Smooth muscle cell (in vitro differentiated cells): Measurements from ENCODE around the gene KEL. TPM values are rescaled to one million over a fixed set of nuclear protein-coding genes. Genes with fewer than 3 reads are reported as not detected.
"Not testable (repeated sequence)": the region's sequence is repeated elsewhere in the genome, so short reads cannot be mapped to it uniquely, and the experiment has no call there.

Experiments used
- DNase-seq: peaks from one replicate; lab custom pipeline; 2025; ENCODE audit not compliant: unreplicated experiment; lab: John Stamatoyannopoulos, UW
- H2AFZ ChIP-seq: fragments of 200-600 bp; sonication (generic); 2 replicates; pipeline ENCODE4 v1.6.0; 2016; ENCODE audit warnings: antibody characterized with exemption, low read depth, mild to moderate bottlenecking
- H3F3A ChIP-seq: fragments of 200-600 bp; sonication (generic); 2 replicates; pipeline ENCODE4 v1.6.0; 2017; ENCODE audit warnings: antibody characterized with exemption, low read depth
- H3K27ac ChIP-seq: fragments of 200-600 bp; sonication (generic); 2 replicates; pipeline ENCODE4 v1.5.1; 2016; ENCODE audit warnings: low read depth, mild to moderate bottlenecking
- H3K27me3 ChIP-seq: fragments of 200-600 bp; sonication (generic); 2 replicates; pipeline ENCODE4 v1.6.1; 2016; ENCODE audit warnings: low read depth, mild to moderate bottlenecking
- H3K36me3 ChIP-seq: fragments of 200-600 bp; sonication (generic); 2 replicates; pipeline ENCODE4 v1.5.1; 2016; ENCODE audit warnings: low read depth
- H3K4me1 ChIP-seq: fragments of 200-600 bp; sonication (generic); 2 replicates; pipeline ENCODE4 v1.5.1; 2016; ENCODE audit warnings: low read depth
- H3K4me2 ChIP-seq: fragments of 200-600 bp; sonication (generic); 2 replicates; pipeline ENCODE4 v1.6.0; 2016; ENCODE audit warnings: mild to moderate bottlenecking
- H3K4me3 ChIP-seq: fragments of 200-600 bp; sonication (generic); 2 replicates; pipeline ENCODE4 v1.5.1; 2016; ENCODE audit warnings: mild to moderate bottlenecking
- H3K79me2 ChIP-seq: fragments of 200-600 bp; sonication (generic); 2 replicates; pipeline ENCODE4 v1.6.0; 2016; ENCODE audit warnings: low read depth, mild to moderate bottlenecking
- H3K9ac ChIP-seq: fragments of 200-600 bp; sonication (generic); 2 replicates; pipeline ENCODE4 v1.6.0; 2016; ENCODE audit warnings: low read depth
- H3K9me3 ChIP-seq: fragments of 200-600 bp; sonication (generic); replicated peaks from 2 replicates; pipeline ENCODE4 v1.5.1; 2016; ENCODE audit warnings: low read depth
- H4K20me1 ChIP-seq: fragments of 200-600 bp; sonication (generic); 2 replicates; pipeline ENCODE4 v1.6.0; 2016; ENCODE audit warnings: low read depth
- WGBS: methylation state at CpG from one replicate; pipeline ENCODE4 v1.1.7; 2016; ENCODE audit warnings: low lambda C conversion rate; 5-methylcytosine and 5-hydroxymethylcytosine counted together
- polyA plus RNA-seq: library from polyadenylated mRNA; unstranded; fragments of >200 nt; fragmentation: Nextera tagmentation; extraction: Ambion mirVana; gene quantifications from 2 replicates; pipeline ENCODE4 v1.2.1, GENCODE V29; 2016
- total RNA-seq: library from RNA; depleted of rRNA; stranded (reverse); fragments of >200 nt; gene quantifications from 2 replicates; pipeline ENCODE4 v1.2.3, GENCODE V29; 2014
- TF ChIP-seq, protein P1 (sequence below): fragments of 200-600 bp; sonication (generic); IDR thresholded peaks from 2 replicates; pipeline ENCODE4 v1.5.1; 2017; ENCODE audit warnings: borderline replicate concordance, mild to moderate bottlenecking, antibody characterized with exemption; ENCODE audit not compliant: insufficient read depth, poor library complexity, severe bottlenecking

KEL gene
- total and polyA plus RNA-seq, 2 experiments from 2014 or later, result 0.09 to 0.56 TPM

DNA sequence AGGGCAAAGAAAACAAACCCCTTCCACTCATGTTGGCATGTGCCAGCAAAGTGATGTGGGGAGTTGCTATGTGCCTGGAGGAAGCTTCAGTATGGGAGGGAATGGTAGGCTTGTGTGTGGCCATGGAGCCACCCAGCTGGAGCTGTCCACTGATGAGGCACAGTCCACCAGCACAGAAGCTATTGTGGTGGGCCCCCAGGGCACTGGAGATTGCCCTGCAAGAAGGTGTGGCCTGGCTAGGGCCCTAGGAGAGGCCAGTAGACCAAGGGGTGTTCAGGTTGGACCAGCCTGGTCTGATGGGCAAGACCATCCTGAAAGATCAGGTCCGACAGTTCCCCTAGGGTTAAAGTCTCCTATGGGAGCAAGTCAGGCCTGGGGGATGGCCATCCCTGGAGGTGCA is 22.1 kb upstream of the KEL start:
- H3K27ac ChIP-seq, result no peak overlapping the region
- no peak overlapping the region for H3K9ac ChIP-seq
- H3K4me1 ChIP-seq, result no peaks in the 10 kb centered on the region
- H3K4me2 ChIP-seq, result no peak overlapping the region
- no peak overlapping the region for H3K4me3 ChIP-seq
- 90% methylated on average over 1 of the region's 1 CpG for WGBS
- H4K20me1 ChIP-seq, result no peaks in the 10 kb centered on the region
- TF ChIP-seq, protein P1, sequence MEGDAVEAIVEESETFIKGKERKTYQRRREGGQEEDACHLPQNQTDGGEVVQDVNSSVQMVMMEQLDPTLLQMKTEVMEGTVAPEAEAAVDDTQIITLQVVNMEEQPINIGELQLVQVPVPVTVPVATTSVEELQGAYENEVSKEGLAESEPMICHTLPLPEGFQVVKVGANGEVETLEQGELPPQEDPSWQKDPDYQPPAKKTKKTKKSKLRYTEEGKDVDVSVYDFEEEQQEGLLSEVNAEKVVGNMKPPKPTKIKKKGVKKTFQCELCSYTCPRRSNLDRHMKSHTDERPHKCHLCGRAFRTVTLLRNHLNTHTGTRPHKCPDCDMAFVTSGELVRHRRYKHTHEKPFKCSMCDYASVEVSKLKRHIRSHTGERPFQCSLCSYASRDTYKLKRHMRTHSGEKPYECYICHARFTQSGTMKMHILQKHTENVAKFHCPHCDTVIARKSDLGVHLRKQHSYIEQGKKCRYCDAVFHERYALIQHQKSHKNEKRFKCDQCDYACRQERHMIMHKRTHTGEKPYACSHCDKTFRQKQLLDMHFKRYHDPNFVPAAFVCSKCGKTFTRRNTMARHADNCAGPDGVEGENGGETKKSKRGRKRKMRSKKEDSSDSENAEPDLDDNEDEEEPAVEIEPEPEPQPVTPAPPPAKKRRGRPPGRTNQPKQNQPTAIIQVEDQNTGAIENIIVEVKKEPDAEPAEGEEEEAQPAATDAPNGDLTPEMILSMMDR, result no peak
- no peaks in the 10 kb centered on the region for H3F3A ChIP-seq
- no peak for DNase-seq
- H3K27me3 ChIP-seq, result no peaks in the 10 kb centered on the region
- H3K79me2 ChIP-seq, result no peaks in the 10 kb centered on the region
- no peaks in the 10 kb centered on the region for H3K36me3 ChIP-seq
- H2AFZ ChIP-seq, result no peak overlapping the region
- no peaks in the 10 kb centered on the region for H3K9me3 ChIP-seq

DNA sequence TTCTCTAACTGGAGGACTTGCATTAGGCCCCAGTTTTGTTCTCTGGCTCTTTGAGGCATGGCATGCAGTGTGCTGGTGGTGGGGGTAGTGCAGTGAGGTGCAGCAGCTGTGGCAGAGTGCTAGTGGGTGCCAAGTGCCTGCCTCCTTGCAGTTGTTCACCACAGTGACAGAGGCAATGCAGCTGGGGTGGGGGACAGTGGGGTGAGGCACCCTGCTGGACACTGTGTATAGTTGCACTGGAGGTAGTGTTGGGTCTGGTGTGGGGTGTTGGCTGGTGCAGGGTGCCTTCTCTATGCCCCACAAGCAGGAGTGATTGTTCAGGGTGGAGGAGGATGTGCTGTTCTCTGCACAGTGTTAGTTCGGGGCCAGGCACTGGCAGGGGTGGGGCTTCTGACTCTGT is 21.7 kb upstream of the KEL start:
- H2AFZ ChIP-seq, result no peak overlapping the region
- no peaks in the 10 kb centered on the region for H3K9me3 ChIP-seq
- H3K79me2 ChIP-seq, result no peaks in the 10 kb centered on the region
- no peak overlapping the region for H3K27ac ChIP-seq
- H3K4me2 ChIP-seq, result no peak overlapping the region
- TF ChIP-seq, protein P1, result no peak
- no peak overlapping the region for H3K9ac ChIP-seq
- DNase-seq, result no peak
- WGBS, result 100% methylated on average over 1 of the region's 1 CpG
- H3K36me3 ChIP-seq, result no peaks in the 10 kb centered on the region
- H3K27me3 ChIP-seq, result no peaks in the 10 kb centered on the region
- no peaks in the 10 kb centered on the region for H3F3A ChIP-seq
- H3K4me1 ChIP-seq, result no peaks in the 10 kb centered on the region
- H4K20me1 ChIP-seq, result no peaks in the 10 kb centered on the region
- H3K4me3 ChIP-seq, result no peak overlapping the region

DNA sequence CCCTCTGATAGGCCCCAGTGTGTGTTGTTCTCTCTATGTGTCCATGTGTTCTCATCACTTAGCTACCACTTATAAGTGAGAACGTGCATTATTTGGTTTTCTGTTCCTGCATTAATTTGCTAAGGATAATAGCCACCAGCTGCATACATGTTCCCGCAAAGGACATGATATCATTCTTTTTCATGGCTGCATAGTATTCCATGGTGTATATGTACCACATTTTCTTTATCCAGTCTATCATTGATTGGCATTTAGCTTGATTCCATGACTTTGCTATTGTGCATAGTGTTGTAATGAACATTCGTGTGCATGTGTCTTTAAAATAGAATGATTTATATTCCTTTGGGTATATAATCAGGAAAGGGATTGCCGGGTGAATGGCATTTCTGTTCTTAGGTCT is 16.2 kb upstream of the KEL start:
- not testable (repeated sequence) for H2AFZ ChIP-seq, H3K4me1 ChIP-seq, DNase-seq, H3K79me2 ChIP-seq, H3K4me2 ChIP-seq, H3K9ac ChIP-seq, H3K9me3 ChIP-seq, H4K20me1 ChIP-seq, H3F3A ChIP-seq, H3K4me3 ChIP-seq, H3K27me3 ChIP-seq, H3K27ac ChIP-seq, H3K36me3 ChIP-seq
- 90% methylated on average over 4 of the region's 4 CpGs for WGBS

DNA sequence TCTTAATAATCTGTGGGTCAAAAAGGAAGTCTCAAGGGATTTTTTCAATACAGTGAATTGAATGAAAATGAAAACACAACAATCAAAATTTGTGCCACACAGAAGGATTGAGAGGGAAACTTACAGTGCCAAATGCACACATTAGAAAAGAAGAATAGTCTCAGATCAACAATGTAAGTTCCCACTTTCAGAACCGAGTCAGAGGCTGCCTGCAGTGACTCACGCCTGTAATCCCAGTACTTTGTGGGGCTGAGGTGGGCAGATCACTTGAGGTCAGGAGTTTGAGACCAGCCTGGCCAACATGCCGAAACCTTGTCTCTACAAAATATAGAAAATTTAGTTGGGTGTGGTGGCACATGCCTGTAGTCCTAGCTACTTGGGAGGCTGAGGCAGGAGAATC is 12.5 kb upstream of the KEL start:
- no peak for DNase-seq
- no peaks in the 10 kb centered on the region for H3K36me3 ChIP-seq
- no peaks in the 10 kb centered on the region for H3K9me3 ChIP-seq
- no peak overlapping the region for H3K4me3 ChIP-seq
- no peaks in the 10 kb centered on the region for H3K4me1 ChIP-seq
- H4K20me1 ChIP-seq, result no peaks in the 10 kb centered on the region
- TF ChIP-seq, protein P1, result no peak
- no peak overlapping the region for H2AFZ ChIP-seq
- H3K27ac ChIP-seq, result no peak overlapping the region
- WGBS, result 87% methylated on average over 3 of the region's 3 CpGs
- H3K79me2 ChIP-seq, result no peaks in the 10 kb centered on the region
- H3K9ac ChIP-seq, result no peak overlapping the region
- no peak overlapping the region for H3K4me2 ChIP-seq
- no peaks in the 10 kb centered on the region for H3K27me3 ChIP-seq
- no peaks in the 10 kb centered on the region for H3F3A ChIP-seq
